Measurements from ENCODE around the gene TRIM65.
"Not testable (repeated sequence)": the region's sequence is repeated elsewhere in the genome, so short reads cannot be mapped to it uniquely, and the experiment has no call there.

TRIM65 gene

DNA sequence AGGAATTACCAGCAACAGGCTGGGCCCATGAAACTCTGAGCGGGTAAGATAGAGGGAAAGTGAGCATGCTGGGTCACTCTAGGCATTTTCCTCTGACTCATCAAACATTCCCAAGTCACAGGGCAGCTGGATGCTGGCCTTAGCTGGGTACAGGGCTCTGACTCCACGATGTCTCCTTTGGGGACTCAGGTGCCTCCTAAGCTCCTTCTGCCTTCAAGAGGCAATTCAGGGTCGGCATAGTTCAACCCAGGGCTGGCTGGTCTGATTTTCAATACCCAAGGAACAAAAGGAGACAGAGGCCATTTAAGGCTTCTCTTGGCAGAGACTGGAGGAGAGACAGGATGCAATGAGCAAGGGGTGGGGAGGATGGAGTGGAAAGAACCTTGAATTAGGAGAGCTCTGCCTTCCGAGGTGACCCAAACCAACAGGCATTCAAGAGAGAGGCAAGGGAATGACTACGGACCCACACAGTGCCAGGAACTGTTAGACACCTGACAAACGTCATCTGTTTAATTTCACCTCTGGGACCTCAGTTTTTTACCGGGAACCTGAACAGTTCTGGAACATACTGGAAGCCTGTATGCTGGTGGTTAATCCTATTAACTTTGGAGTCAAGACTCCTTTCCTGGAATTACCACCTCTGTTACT, 42.5 kb downstream of the TRIM65 start:
- H2BK5ac ChIP-seq (ENCODE audit: low read length) = no peak overlapping the region
- H3K27ac ChIP-seq (ENCODE audit: low read depth, low read length) = peak overlapping the region; percentile 26
- H3K79me2 ChIP-seq (ENCODE audit: control insufficient read depth, insufficient read depth, low read length) = peaks cover 8% of the 10 kb centered on the region
- H3K23ac ChIP-seq (ENCODE audit: low read length) = no peak overlapping the region
- H4K8ac ChIP-seq (ENCODE audit: low read depth, low read length) = no peak overlapping the region
- peaks cover 3% of the 10 kb centered on the region for H3K4me1 ChIP-seq (ENCODE audit: control insufficient read depth, low read depth, low read length)
- H2AK5ac ChIP-seq (ENCODE audit: low read length) = peak overlapping the region; percentile 20
- H3K79me1 ChIP-seq (ENCODE audit: low read length) = peaks cover 4% of the 10 kb centered on the region
- H3K27me3 ChIP-seq (ENCODE audit: insufficient read depth, low read length, poor library complexity) = no peaks in the 10 kb centered on the region
- no peak overlapping the region for H2BK120ac ChIP-seq (ENCODE audit: low read depth, low read length)
- H4K5ac ChIP-seq (ENCODE audit: low read length) = no peak overlapping the region
- peak; percentile 84 for DNase-seq
- H3K4ac ChIP-seq (ENCODE audit: low read depth, low read length) = no peak overlapping the region
- H3K18ac ChIP-seq (ENCODE audit: low read length) = no peak overlapping the region
- H3K4me2 ChIP-seq (ENCODE audit: low read length) = peak overlapping the region; percentile 83
- peak overlapping the region; percentile 73 for H3K9ac ChIP-seq (ENCODE audit: low read length)
- peak overlapping the region; percentile 34 for H3K4me3 ChIP-seq (ENCODE audit: low read length)
- no peak overlapping the region for H2BK15ac ChIP-seq (replicated peaks; ENCODE audit: low read depth)
- H3K56ac ChIP-seq (ENCODE audit: low read length) = peak overlapping the region; percentile 85
- H3K36me3 ChIP-seq (ENCODE audit: control insufficient read depth, insufficient read depth, low read length) = peaks cover 4% of the 10 kb centered on the region
- WGBS (ENCODE audit: extremely low coverage, insufficient coverage, low lambda C conversion rate) = no CpG with 5 or more reads among the region's 7 CpGs

DNA sequence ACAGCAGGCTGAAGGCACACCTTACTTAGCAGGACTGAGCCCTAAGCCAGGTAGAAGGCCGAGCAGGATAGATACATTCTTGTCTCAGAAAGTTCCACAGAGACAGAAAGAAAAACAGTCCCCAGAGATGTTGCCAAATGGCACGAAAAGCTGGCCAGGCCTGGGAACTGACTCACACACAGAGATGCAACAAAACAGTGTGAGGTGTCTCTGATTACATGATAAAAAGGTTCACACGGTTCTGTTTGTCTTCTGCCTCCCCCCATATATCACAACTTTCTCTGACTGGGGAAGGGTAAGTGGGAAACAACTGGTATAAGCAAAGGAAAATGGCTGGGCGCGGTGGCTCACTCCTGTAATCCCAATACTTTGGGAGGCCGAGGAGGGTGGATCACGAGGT, 43.3 kb downstream of the TRIM65 start:
- Histone ChIP-seq H3K4me2 (ENCODE audit: low read length) (no peak overlapping the region), H4K5ac (ENCODE audit: low read length) (no peak overlapping the region), H3K23ac (ENCODE audit: low read length) (no peak overlapping the region), H3K27me3 (ENCODE audit: insufficient read depth, low read length, poor library complexity) (no peaks in the 10 kb centered on the region), H2BK120ac (ENCODE audit: low read depth, low read length) (no peak overlapping the region), H3K4me3 (ENCODE audit: low read length) (no peak overlapping the region), H3K79me2 (ENCODE audit: control insufficient read depth, insufficient read depth, low read length) (peaks cover 8% of the 10 kb centered on the region), H2BK15ac (replicated peaks; ENCODE audit: low read depth) (no peak overlapping the region), H3K36me3 (ENCODE audit: control insufficient read depth, insufficient read depth, low read length) (peaks cover 4% of the 10 kb centered on the region), H3K27ac (ENCODE audit: low read depth, low read length) (no peak overlapping the region), H3K56ac (ENCODE audit: low read length) (no peak overlapping the region), H4K8ac (ENCODE audit: low read depth, low read length) (no peak overlapping the region), H3K9ac (ENCODE audit: low read length) (no peak overlapping the region), H3K79me1 (ENCODE audit: low read length) (peaks cover 4% of the 10 kb centered on the region), H3K4me1 (ENCODE audit: control insufficient read depth, low read depth, low read length) (peaks cover 3% of the 10 kb centered on the region), H3K18ac (ENCODE audit: low read length) (no peak overlapping the region), H3K4ac (ENCODE audit: low read depth, low read length) (no peak overlapping the region), H2BK5ac (ENCODE audit: low read length) (no peak overlapping the region), H2AK5ac (ENCODE audit: low read length) (no peak overlapping the region)
- peak; percentile 76 for DNase-seq
- no CpG with 5 or more reads among the region's 7 CpGs for WGBS (ENCODE audit: extremely low coverage, insufficient coverage, low lambda C conversion rate)

DNA sequence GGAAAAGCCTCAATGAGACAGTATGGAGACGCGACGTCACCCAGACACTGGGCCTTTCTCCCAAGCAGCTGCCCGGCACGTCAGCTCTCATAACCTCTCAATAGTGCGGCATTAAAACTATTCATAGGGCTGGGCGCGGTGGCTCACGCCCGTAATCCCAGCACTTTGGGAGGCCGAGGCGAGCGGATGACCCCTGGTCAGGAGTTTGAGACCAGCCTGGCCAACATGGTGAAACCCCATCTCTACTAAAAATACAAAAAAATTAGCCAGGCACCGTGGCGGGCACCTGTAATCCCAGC, 45.1 kb downstream of the TRIM65 start:
- not testable (repeated sequence) for H3K23ac ChIP-seq (ENCODE audit: low read length); H3K27ac ChIP-seq (ENCODE audit: low read depth, low read length); DNase-seq; H2BK120ac ChIP-seq (ENCODE audit: low read depth, low read length); H3K36me3 ChIP-seq (ENCODE audit: control insufficient read depth, insufficient read depth, low read length); H3K4me3 ChIP-seq (ENCODE audit: low read length); H3K27me3 ChIP-seq (ENCODE audit: insufficient read depth, low read length, poor library complexity); H4K5ac ChIP-seq (ENCODE audit: low read length); H3K4ac ChIP-seq (ENCODE audit: low read depth, low read length); H3K56ac ChIP-seq (ENCODE audit: low read length); H3K4me2 ChIP-seq (ENCODE audit: low read length); H3K79me1 ChIP-seq (ENCODE audit: low read length); H2AK5ac ChIP-seq (ENCODE audit: low read length); H3K9ac ChIP-seq (ENCODE audit: low read length); H3K18ac ChIP-seq (ENCODE audit: low read length); H3K79me2 ChIP-seq (ENCODE audit: control insufficient read depth, insufficient read depth, low read length); H3K4me1 ChIP-seq (ENCODE audit: control insufficient read depth, low read depth, low read length); H2BK5ac ChIP-seq (ENCODE audit: low read length); H2BK15ac ChIP-seq (replicated peaks; ENCODE audit: low read depth); H4K8ac ChIP-seq (ENCODE audit: low read depth, low read length)
- WGBS (ENCODE audit: extremely low coverage, insufficient coverage, low lambda C conversion rate) = no CpG with 5 or more reads among the region's 15 CpGs

DNA sequence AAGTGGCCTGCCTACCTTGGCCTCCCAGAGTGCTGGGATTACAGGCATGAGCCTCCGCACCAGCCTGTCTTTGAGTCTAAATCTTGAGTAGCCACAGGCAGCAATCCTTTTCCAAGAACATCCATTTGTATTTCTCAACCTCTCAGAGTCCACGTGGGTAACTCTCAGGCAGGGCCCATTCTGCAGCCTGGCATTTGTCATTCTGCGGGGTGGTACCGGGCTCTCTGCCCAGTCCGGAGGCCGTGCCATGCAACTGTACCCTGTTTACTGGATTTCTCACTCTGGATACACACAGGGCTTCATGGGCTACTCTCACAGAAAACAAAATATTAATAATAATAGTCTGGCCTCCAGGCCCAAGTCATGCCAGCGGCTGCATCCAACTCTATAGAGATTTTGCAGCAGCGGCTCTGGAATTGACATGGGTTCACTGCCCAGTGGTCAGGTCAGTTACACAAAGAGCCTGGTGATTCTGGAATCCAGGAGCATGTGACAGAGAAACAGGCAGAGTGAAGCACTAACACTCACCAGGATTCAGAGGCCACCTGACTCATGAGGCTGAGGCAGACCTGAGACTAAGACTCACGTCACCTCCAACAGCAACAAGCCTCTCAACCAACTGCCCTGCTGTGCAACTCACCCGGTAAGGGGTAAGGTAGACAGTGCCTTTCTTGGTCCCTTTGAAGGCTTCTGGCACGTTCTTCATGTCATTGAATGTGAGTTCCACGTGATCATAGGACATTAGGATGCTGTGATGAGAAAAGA, 45.6 kb downstream of the TRIM65 start:
- Histone ChIP-seq H3K79me1 (ENCODE audit: low read length) (peaks cover 4% of the 10 kb centered on the region), H3K27me3 (ENCODE audit: insufficient read depth, low read length, poor library complexity) (no peaks in the 10 kb centered on the region), H2BK15ac (replicated peaks; ENCODE audit: low read depth) (no peak overlapping the region), H4K5ac (ENCODE audit: low read length) (no peak overlapping the region), H4K8ac (ENCODE audit: low read depth, low read length) (no peak overlapping the region), H2AK5ac (ENCODE audit: low read length) (no peak overlapping the region), H3K23ac (ENCODE audit: low read length) (no peak overlapping the region), H3K4me2 (ENCODE audit: low read length) (no peak overlapping the region), H3K18ac (ENCODE audit: low read length) (no peak overlapping the region), H3K4ac (ENCODE audit: low read depth, low read length) (no peak overlapping the region), H2BK5ac (ENCODE audit: low read length) (no peak overlapping the region), H3K4me3 (ENCODE audit: low read length) (no peak overlapping the region), H3K36me3 (ENCODE audit: control insufficient read depth, insufficient read depth, low read length) (peaks cover 10% of the 10 kb centered on the region), H3K27ac (ENCODE audit: low read depth, low read length) (no peak overlapping the region), H3K4me1 (ENCODE audit: control insufficient read depth, low read depth, low read length) (peaks cover 3% of the 10 kb centered on the region), H3K79me2 (ENCODE audit: control insufficient read depth, insufficient read depth, low read length) (peaks cover 8% of the 10 kb centered on the region), H3K56ac (ENCODE audit: low read length) (no peak overlapping the region), H3K9ac (ENCODE audit: low read length) (no peak overlapping the region), H2BK120ac (ENCODE audit: low read depth, low read length) (no peak overlapping the region)
- no peak for DNase-seq
- no CpG with 5 or more reads among the region's 12 CpGs for WGBS (ENCODE audit: extremely low coverage, insufficient coverage, low lambda C conversion rate)

DNA sequence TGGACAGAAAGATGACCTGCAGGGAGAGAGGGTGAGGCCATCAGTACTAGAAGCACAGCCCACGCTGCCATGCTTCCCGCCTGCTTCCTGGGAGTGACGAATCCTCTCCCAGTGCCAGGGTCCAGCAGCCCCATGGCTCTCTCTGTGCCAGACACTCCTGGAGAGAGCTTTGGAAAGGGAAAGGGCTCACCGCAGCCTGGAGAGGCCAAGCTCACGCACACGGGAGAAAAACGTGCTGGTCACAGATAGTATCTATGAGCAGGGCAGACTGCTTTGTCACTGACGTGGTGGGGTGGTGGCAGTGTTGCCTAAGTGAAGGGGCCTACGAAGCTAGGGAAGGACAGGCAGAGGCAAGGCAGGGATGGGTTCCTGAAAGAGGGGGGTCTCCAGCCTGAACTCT, 47.0 kb downstream of the TRIM65 start:
- Histone ChIP-seq H3K79me1 (ENCODE audit: low read length) (peaks cover 4% of the 10 kb centered on the region), H3K4me3 (ENCODE audit: low read length) (no peak overlapping the region), H2AK5ac (ENCODE audit: low read length) (no peak overlapping the region), H4K8ac (ENCODE audit: low read depth, low read length) (no peak overlapping the region), H2BK120ac (ENCODE audit: low read depth, low read length) (no peak overlapping the region), H3K56ac (ENCODE audit: low read length) (no peak overlapping the region), H3K4me1 (ENCODE audit: control insufficient read depth, low read depth, low read length) (peaks cover 7% of the 10 kb centered on the region), H3K27ac (ENCODE audit: low read depth, low read length) (no peak overlapping the region), H3K23ac (ENCODE audit: low read length) (no peak overlapping the region), H3K36me3 (ENCODE audit: control insufficient read depth, insufficient read depth, low read length) (peaks cover 10% of the 10 kb centered on the region), H3K4me2 (ENCODE audit: low read length) (no peak overlapping the region), H2BK15ac (replicated peaks; ENCODE audit: low read depth) (no peak overlapping the region), H3K27me3 (ENCODE audit: insufficient read depth, low read length, poor library complexity) (no peaks in the 10 kb centered on the region), H3K9ac (ENCODE audit: low read length) (no peak overlapping the region), H3K79me2 (ENCODE audit: control insufficient read depth, insufficient read depth, low read length) (peaks cover 8% of the 10 kb centered on the region), H3K4ac (ENCODE audit: low read depth, low read length) (no peak overlapping the region), H3K18ac (ENCODE audit: low read length) (no peak overlapping the region), H2BK5ac (ENCODE audit: low read length) (no peak overlapping the region), H4K5ac (ENCODE audit: low read length) (no peak overlapping the region)
- DNase-seq = no peak
- no CpG with 5 or more reads among the region's 9 CpGs for WGBS (ENCODE audit: extremely low coverage, insufficient coverage, low lambda C conversion rate)

DNA sequence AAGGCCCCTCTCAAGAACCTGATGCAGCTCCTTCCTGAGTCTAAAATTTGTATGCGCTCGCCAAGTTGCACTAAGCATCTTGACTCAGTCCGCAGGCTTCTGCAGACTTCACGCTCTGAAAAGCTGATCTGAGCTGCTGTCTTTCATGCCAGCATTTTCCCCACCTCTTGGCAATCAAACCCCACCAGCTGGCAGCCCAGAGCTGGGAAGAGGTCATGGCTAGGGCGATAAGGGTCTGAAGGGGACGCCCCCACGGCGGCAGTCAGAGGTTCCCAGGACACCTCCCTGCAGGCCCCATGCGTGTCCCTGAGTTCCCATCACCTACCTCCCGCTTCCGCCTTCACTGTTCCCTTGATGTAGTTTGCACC, 47.5 kb downstream of the TRIM65 start:
- Histone ChIP-seq H3K56ac (ENCODE audit: low read length) (no peak overlapping the region), H2BK5ac (ENCODE audit: low read length) (no peak overlapping the region), H3K27ac (ENCODE audit: low read depth, low read length) (no peak overlapping the region), H2BK120ac (ENCODE audit: low read depth, low read length) (no peak overlapping the region), H3K27me3 (ENCODE audit: insufficient read depth, low read length, poor library complexity) (no peaks in the 10 kb centered on the region), H3K36me3 (ENCODE audit: control insufficient read depth, insufficient read depth, low read length) (peaks cover 10% of the 10 kb centered on the region), H4K5ac (ENCODE audit: low read length) (no peak overlapping the region), H3K9ac (ENCODE audit: low read length) (no peak overlapping the region), H3K18ac (ENCODE audit: low read length) (no peak overlapping the region), H3K4me3 (ENCODE audit: low read length) (no peak overlapping the region), H3K4me2 (ENCODE audit: low read length) (no peak overlapping the region), H3K79me1 (ENCODE audit: low read length) (peaks cover 3% of the 10 kb centered on the region), H2BK15ac (replicated peaks; ENCODE audit: low read depth) (no peak overlapping the region), H4K8ac (ENCODE audit: low read depth, low read length) (no peak overlapping the region), H3K23ac (ENCODE audit: low read length) (no peak overlapping the region), H3K4me1 (ENCODE audit: control insufficient read depth, low read depth, low read length) (peaks cover 7% of the 10 kb centered on the region), H2AK5ac (ENCODE audit: low read length) (no peak overlapping the region), H3K4ac (ENCODE audit: low read depth, low read length) (no peak overlapping the region), H3K79me2 (ENCODE audit: control insufficient read depth, insufficient read depth, low read length) (peaks cover 4% of the 10 kb centered on the region)
- no peak for DNase-seq
- WGBS (ENCODE audit: extremely low coverage, insufficient coverage, low lambda C conversion rate) = no CpG with 5 or more reads among the region's 11 CpGs
